GM12878 (cell line): Measurements from ENCODE around the gene SPACDR. TPM values are rescaled to one million over a fixed set of nuclear protein-coding genes. Genes with fewer than 3 reads are reported as not detected.

Experiments used
- ATAC-seq: fragments of 200-7000 bp; cut with Tn5 transposase; 3 replicates; pipeline ENCODE4 v1.9.1; 2020; ENCODE audit warnings: mild to moderate bottlenecking, moderate library complexity
- BruUV-seq: library from RNA; stranded (reverse); fragments of 400-500 nt; replicated peaks from 2 replicates; lab custom pipeline; 2021; lab: Mats Ljungman, UMichigan
- CTCF ChIA-PET: fragments of 300-600 bp; sonication (Branson Sonifier 250); formaldehyde crosslinking; extraction: SDS; loops from one replicate; lab custom pipeline; 2021; ENCODE audit warnings: inconsistent platforms; lab: Yijun Ruan, JAX
- POLR2A ChIA-PET: fragments of 350-600 bp; formaldehyde crosslinking; extraction: SDS; loops from one replicate; lab custom pipeline; 2021; ENCODE audit warnings: inconsistent platforms; lab: Charles Lee
- RAD21 ChIA-PET: fragments of 300-600 bp; sonication (Branson Sonifier 250); formaldehyde crosslinking; loops from one replicate; lab custom pipeline; 2023; ENCODE audit warnings: antibody characterized with exemption; ENCODE audit not compliant: unreplicated experiment; lab: Charles Lee
- SMC1A ChIA-PET: fragments of 300-600 bp; sonication (Branson Sonifier 250); formaldehyde crosslinking; loops from one replicate; lab custom pipeline; 2023; ENCODE audit not compliant: unreplicated experiment, uncharacterized antibody; lab: Charles Lee
- DNase-seq: peaks from one replicate; pipeline ENCODE4 v3.0.0-alpha.2; 2011; ENCODE audit warnings: low read depth, low spot score
- FAIRE-seq: peaks from 3 replicates; lab custom pipeline; 2011; peaks lifted over from hg19 to GRCh38; lab: Jason Lieb, UNC
- H2AFZ ChIP-seq: 2 replicates; pipeline ENCODE4 v1.6.0; 2011; ENCODE audit warnings: low read depth, low read length, control low read depth; ENCODE audit not compliant: control insufficient read depth
- H3K27ac ChIP-seq: 2 replicates; pipeline ENCODE4 v1.5.1; 2011; ENCODE audit warnings: control low read depth; ENCODE audit not compliant: control insufficient read depth, insufficient read depth
- H3K27me3 ChIP-seq, 2 experiments: replicated peaks in 1 of 2; 2 replicates each; pipeline versions ENCODE4 v1.6.0 to v1.6.1; 2011; ENCODE audit warnings: low read length in 1 of 2; ENCODE audit not compliant: control insufficient read depth in 2 of 2, insufficient read depth in 2 of 2
- H3K36me3 ChIP-seq, 2 experiments: 2 replicates each; pipeline ENCODE4 v1.5.1; 2011; ENCODE audit warnings: low read length in 1 of 2; ENCODE audit not compliant: control insufficient read depth in 2 of 2, insufficient read depth in 2 of 2
- H3K4me1 ChIP-seq: 2 replicates; pipeline ENCODE4 v1.6.1; 2011; ENCODE audit warnings: mild to moderate bottlenecking, low read length, moderate library complexity, mixed read lengths; ENCODE audit not compliant: control insufficient read depth, insufficient read depth
- H3K4me2 ChIP-seq: 2 replicates; pipeline ENCODE4 v1.6.0; 2011; ENCODE audit warnings: control low read depth; ENCODE audit not compliant: control insufficient read depth, insufficient read depth
- H3K4me3 ChIP-seq: fragments of 200-600 bp; sonication (generic); 2 replicates; pipeline ENCODE4 v1.5.1; 2016
- H3K79me2 ChIP-seq: 2 replicates; pipeline ENCODE4 v1.6.0; 2011; ENCODE audit warnings: low read length; ENCODE audit not compliant: control insufficient read depth, insufficient read depth
- H3K9ac ChIP-seq: 2 replicates; pipeline ENCODE4 v1.8.0; 2011; ENCODE audit warnings: low read length, control low read depth, mixed read lengths; ENCODE audit not compliant: control insufficient read depth, insufficient read depth
- H3K9me3 ChIP-seq: replicated peaks from 3 replicates; pipeline ENCODE4 v1.5.1; 2011; ENCODE audit warnings: mild to moderate bottlenecking, low read length; ENCODE audit not compliant: control insufficient read depth, insufficient read depth
- H4K20me1 ChIP-seq: 2 replicates; pipeline ENCODE4 v1.6.0; 2011; ENCODE audit not compliant: control insufficient read depth, insufficient read depth
- ATF2 ChIP-seq: IDR thresholded peaks from 2 replicates; pipeline ENCODE4 v1.6.1; 2012; ENCODE audit warnings: low read length, inconsistent platforms
- BMI1 ChIP-seq: fragments of 450-650 bp; IDR thresholded peaks from 2 replicates; pipeline ENCODE4 v1.6.1; 2016; ENCODE audit warnings: mild to moderate bottlenecking, moderate library complexity, borderline replicate concordance
- CREM ChIP-seq: IDR thresholded peaks from 2 replicates; pipeline ENCODE4 v1.6.1; 2014; ENCODE audit warnings: antibody characterized with exemption, low read depth
- E2F8 ChIP-seq: fragments of 450-650 bp; IDR thresholded peaks from 2 replicates; pipeline ENCODE4 v1.6.1; 2018; ENCODE audit warnings: mild to moderate bottlenecking, low read depth, moderate library complexity; ENCODE audit not compliant: partially characterized antibody
- ELK1 ChIP-seq: IDR thresholded peaks from 2 replicates; pipeline ENCODE4 v1.6.1; 2012; ENCODE audit warnings: low read depth, low read length, improper control_type of control experiment
- EZH2 ChIP-seq: IDR thresholded peaks from 2 replicates; pipeline ENCODE4 v1.6.1; 2012; ENCODE audit warnings: low read depth, mild to moderate bottlenecking, control low read depth, inconsistent platforms, low read length, borderline replicate concordance; ENCODE audit not compliant: control insufficient read depth
- MTA3 ChIP-seq: IDR thresholded peaks from 2 replicates; pipeline ENCODE4 v1.6.1; 2012; ENCODE audit warnings: low read length, inconsistent platforms, borderline replicate concordance
- NKRF ChIP-seq: fragments of 450-650 bp; conservative IDR thresholded peaks from 2 replicates; pipeline ENCODE4 v1.6.1; 2017; ENCODE audit warnings: mild to moderate bottlenecking, moderate library complexity
- PAX8 ChIP-seq: fragments of 450-650 bp; IDR thresholded peaks from 2 replicates; pipeline ENCODE4 v1.6.1; 2017; ENCODE audit warnings: mild to moderate bottlenecking, moderate library complexity
- RAD51 ChIP-seq: fragments of 450-650 bp; IDR thresholded peaks from 2 replicates; pipeline ENCODE4 v1.6.1; 2016; ENCODE audit warnings: moderate library complexity, mild to moderate bottlenecking, inconsistent platforms
- STAT3 ChIP-seq: IDR thresholded peaks from 2 replicates; pipeline ENCODE4 v1.6.1; 2011; ENCODE audit warnings: low read depth, low read length, improper control_type of control experiment
- TCF12 ChIP-seq: IDR thresholded peaks from 2 replicates; pipeline ENCODE4 v1.6.1; 2011; ENCODE audit warnings: low read depth, mild to moderate bottlenecking, low read length
- ZNF384 ChIP-seq: IDR thresholded peaks from 2 replicates; pipeline ENCODE4 v1.6.1; 2012; ENCODE audit warnings: low read depth, mild to moderate bottlenecking, low read length, improper control_type of control experiment, borderline replicate concordance
- WGBS: methylation state at CpG from one replicate; pipeline ENCODE4 v1.1.6; 2016; ENCODE audit warnings: low lambda C conversion rate; ENCODE audit not compliant: insufficient replicate concordance, insufficient coverage; ENCODE audit errors: missing lambda C conversion rate; 5-methylcytosine and 5-hydroxymethylcytosine counted together
- in situ Hi-C: fragments of 300-500 bp; cut with MboI; formaldehyde crosslinking; loops from 9 replicates; pipeline ENCODE4 v1.14.3; 2018; ENCODE audit warnings: mixed read lengths
- intact Hi-C: fragments of 100-400 bp; cut with micrococcal nuclease; formaldehyde crosslinking; loops from one replicate; pipeline ENCODE4 v1.14.2; 2022; ENCODE audit not compliant: unreplicated experiment
- polyA plus RNA-seq, 11 experiments: library from polyadenylated mRNA; depleted of rRNA in 4 of 11; unstranded in 6 of 11; stranded (reverse) in 5 of 11; fragments of >200 nt; fragmentation: Nextera tagmentation in 4 of 11; fragmentation: Illumina TruSeq in 1 of 11; extraction: Ambion mirVana in 4 of 11; extraction: Trizol in 1 of 11; gene quantifications; 1 replicate in 1 of 11; 2 replicates in 10 of 11; pipeline versions ENCODE4 v1.2.1 to v1.2.3, GENCODE V29; 2011 to 2016; ENCODE audit warnings: inconsistent platforms in 2 of 11, missing spikeins in 2 of 11, low read depth in 1 of 11
- total RNA-seq, 4 experiments: library from RNA; depleted of rRNA in 3 of 4; stranded (reverse); fragments of >200 nt in 3 of 4; fragmentation: Illumina TruSeq in 1 of 4; extraction: Trizol in 1 of 4; gene quantifications; 2 replicates each; pipeline versions ENCODE4 v1.2.1 to v1.2.3, GENCODE V29; 2013 to 2021

SPACDR gene
- total and polyA plus RNA-seq, 10 of the 15 experiments (the other 5 are each of a cell fraction or from before 2014, with no cell fraction given), result 0.18 to 1.5 (median 0.63) TPM

DNA sequence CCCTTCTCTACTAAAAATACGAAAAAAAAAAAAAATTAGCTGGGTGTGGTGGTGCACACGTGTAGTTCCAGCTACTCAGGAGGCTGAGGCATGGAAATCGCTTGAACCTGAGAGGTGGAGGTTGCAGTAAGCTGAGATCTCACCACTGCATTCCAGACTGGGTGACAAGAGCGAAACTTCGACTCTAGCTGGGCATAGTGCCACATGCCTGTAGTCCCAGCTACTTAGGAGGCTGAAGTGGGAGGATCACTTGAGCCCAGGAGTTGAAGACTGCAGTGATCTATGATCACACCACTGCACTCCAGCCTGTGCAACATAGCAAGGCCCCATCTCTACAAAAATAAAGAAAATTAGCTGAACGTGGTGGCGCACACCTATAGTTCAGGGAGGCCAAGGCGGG lies 1.2 kb upstream of the SPACDR start:
- Histone ChIP-seq H3K27ac (no peak overlapping the region), H4K20me1 (no peaks in the 10 kb centered on the region), H2AFZ (no peak overlapping the region), H3K4me3 (no peak overlapping the region), H3K4me1 (no peaks in the 10 kb centered on the region), H3K36me3 (peaks cover 4 to 6% of the 10 kb centered on the region in 2 experiments; a peak in 3 of 4 replicates), H3K4me2 (no peak overlapping the region), H3K9ac (no peak overlapping the region), H3K9me3 (no peaks in the 10 kb centered on the region), H3K27me3 (no peaks in the 10 kb centered on the region), H3K79me2 (0 out of 2 replicates have a peak, but pooled peaks cover 3% of the 10 kb centered on the region)
- WGBS, result 97% methylated on average over 7 of the region's 8 CpGs
- ChIA-PET SMC1A (interaction anchor here (0.7 to 1.5 kb wide), 6 partner anchors 10 to 233 kb away, joined by 3 to 7 read pairs (median 4); partner anchors contain the start of gene MOSPD3), CTCF (interaction anchor here (0.6 to 1.6 kb wide), 8 partner anchors 12 to 124 kb away, joined by 3 to 7 read pairs (median 3); no protein-coding TSS in a partner anchor), RAD21 (interaction anchor here (0.9 to 1.4 kb wide), 4 partner anchors 20 to 147 kb away, joined by 3 to 6 read pairs (median 4); partner anchors contain the start of gene MOSPD3), POLR2A (interaction anchor here (0.7 kb wide), 1 partner anchor 94 kb away, joined by 4 read pairs; no protein-coding TSS in a partner anchor)
- no TSS peak for BruUV-seq
- DNase-seq (no peak), FAIRE-seq (no peak), ATAC-seq (no peak)
- intact Hi-C loops (no loop called here), in situ Hi-C loops (loop anchor here (25.0 kb wide), 1 partner anchor 222 kb away; the partner anchor contains the start of gene GIGYF1)
- TF ChIP-seq E2F8, result no peak
- no peak for TF ChIP-seq NKRF
- no peak for TF ChIP-seq STAT3
- no peak for TF ChIP-seq BMI1
- no peak for TF ChIP-seq ZNF384
- no peak for TF ChIP-seq RAD51
- no peak for TF ChIP-seq MTA3
- no peak for TF ChIP-seq TCF12
- TF ChIP-seq CREM, result no peak
- TF ChIP-seq PAX8, result no peak
- TF ChIP-seq ATF2, result no peak
- no peak for TF ChIP-seq EZH2
- TF ChIP-seq ELK1, result no peak
